MCF 10A (cell line): ENCODE results near the gene FCHSD2. TPM values are rescaled to one million over a fixed set of nuclear protein-coding genes. Genes with fewer than 3 reads are reported as not detected.
"Not testable (repeated sequence)": the region's sequence is repeated elsewhere in the genome, so short reads cannot be mapped to it uniquely, and the experiment has no call there.

Source experiments
- BruUV-seq: library from RNA; stranded (reverse); fragments of 400-500 nt; replicated peaks from 2 replicates; lab custom pipeline; 2021; lab: Mats Ljungman, UMichigan
- CTCF ChIA-PET: fragments of 300-600 bp; sonication (Branson Sonifier 250); formaldehyde crosslinking; extraction: SDS; loops from one replicate; lab custom pipeline; 2021; ENCODE audit warnings: antibody characterized with exemption, inconsistent platforms; lab: Yijun Ruan, JAX
- POLR2A ChIA-PET: fragments of 300-600, 350-650 bp; sonication (Branson Sonifier 250); formaldehyde crosslinking; extraction: SDS; loops from one replicate; lab custom pipeline; 2020; ENCODE audit warnings: antibody characterized with exemption, inconsistent platforms; lab: Yijun Ruan, JAX
- DNase-seq: peaks from one replicate; pipeline ENCODE4 v3.0.0-alpha.2; 2018; ENCODE audit not compliant: unreplicated experiment
- H3K27ac Mint-ChIP-seq: one replicate; pipeline ENCODE4 v1.8.0; 2022; ENCODE audit warnings: mild to moderate bottlenecking, low read depth, mixed read lengths; ENCODE audit not compliant: unreplicated experiment
- H3K27me3 Mint-ChIP-seq: one replicate; pipeline ENCODE4 v1.8.0; 2022; ENCODE audit warnings: mixed read lengths; ENCODE audit not compliant: insufficient read depth, unreplicated experiment
- H3K36me3 Mint-ChIP-seq: one replicate; pipeline ENCODE4 v1.8.0; 2022; ENCODE audit warnings: mild to moderate bottlenecking, moderate library complexity, mixed read lengths; ENCODE audit not compliant: insufficient read depth, unreplicated experiment
- H3K4me1 Mint-ChIP-seq: one replicate; pipeline ENCODE4 v1.8.0; 2022; ENCODE audit warnings: mixed read lengths; ENCODE audit not compliant: insufficient read depth, unreplicated experiment
- H3K4me3 Mint-ChIP-seq: one replicate; pipeline ENCODE4 v1.8.0; 2022; ENCODE audit warnings: mild to moderate bottlenecking, moderate library complexity, mixed read lengths; ENCODE audit not compliant: unreplicated experiment
- H3K9me3 Mint-ChIP-seq: one replicate; pipeline ENCODE4 v1.8.0; 2022; ENCODE audit warnings: mixed read lengths; ENCODE audit not compliant: unreplicated experiment
- CTCF ChIP-seq: fragments of 200-600 bp; IDR thresholded peaks from one replicate; pipeline ENCODE4 v1.8.0; 2022; ENCODE audit warnings: antibody characterized with exemption, mild to moderate bottlenecking; ENCODE audit not compliant: unreplicated experiment
- intact Hi-C: fragments of 100-400 bp; cut with micrococcal nuclease; formaldehyde crosslinking; loops from 2 replicates; pipeline ENCODE4 v1.14.1; 2022
- total RNA-seq: library from RNA; stranded (reverse); gene quantifications from 2 replicates; pipeline ENCODE4 v1.2.3, GENCODE V29; 2022

Gene FCHSD2
- total RNA-seq, 1 experiment from 2014 or later: 12.8 TPM

DNA sequence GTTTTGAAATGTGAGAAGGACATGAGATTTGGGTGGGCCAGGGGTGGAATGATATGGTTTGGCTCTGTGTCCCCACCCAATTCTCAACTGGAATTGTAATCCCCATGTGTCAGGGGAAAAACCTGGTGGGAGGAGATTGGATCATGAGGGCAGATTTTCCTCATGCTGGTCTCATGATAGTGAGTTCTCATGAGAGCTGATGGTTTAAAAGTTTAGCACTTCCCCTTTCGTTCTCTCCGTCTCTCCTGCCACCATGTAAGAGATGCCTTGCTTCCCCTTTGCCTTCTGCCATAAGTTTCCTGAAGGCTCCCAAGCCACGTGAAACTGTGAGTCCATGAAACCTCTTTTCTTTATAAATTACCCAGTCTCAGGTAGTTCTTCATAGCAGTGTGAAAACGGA is 113.5 kb downstream of the FCHSD2 start:
- ChIA-PET POLR2A (no interaction called here), CTCF (interaction anchor here (0.6 kb wide), 1 partner anchor 34 kb away, joined by 3 read pairs; no protein-coding TSS in a partner anchor)
- intact Hi-C loops: no loop called here
- no peaks in the 10 kb centered on the region for H3K36me3 Mint-ChIP-seq
- no peaks in the 10 kb centered on the region for H3K27me3 Mint-ChIP-seq
- no peak overlapping the region for H3K27ac Mint-ChIP-seq
- no peaks in the 10 kb centered on the region for H3K4me1 Mint-ChIP-seq
- TF ChIP-seq CTCF: no peak
- H3K9me3 Mint-ChIP-seq: peaks cover 23% of the 10 kb centered on the region
- DNase-seq: no peak
- H3K4me3 Mint-ChIP-seq: no peak overlapping the region
- BruUV-seq: no TSS peak

- H3K27ac Mint-ChIP-seq, CTCF ChIA-PET, H3K27me3 Mint-ChIP-seq, H3K4me3 Mint-ChIP-seq, H3K4me1 Mint-ChIP-seq, intact Hi-C loops, BruUV-seq, H3K36me3 Mint-ChIP-seq, DNase-seq: not testable (repeated sequence)
- H3K9me3 Mint-ChIP-seq: peaks cover 23% of the 10 kb centered on the region
- POLR2A ChIA-PET: interaction anchor here (0.5 kb wide), 1 partner anchor 43 kb away, joined by 3 read pairs; no protein-coding TSS in a partner anchor
Observed at GRCh38 chr11:73027840-73028239, 114.3 kb downstream of the FCHSD2 start.

- peaks cover 23% of the 10 kb centered on the region for H3K9me3 Mint-ChIP-seq
- no peak for DNase-seq
Observed at GRCh38 chr11:73024639-73025038, 117.5 kb downstream of the FCHSD2 start.

DNA sequence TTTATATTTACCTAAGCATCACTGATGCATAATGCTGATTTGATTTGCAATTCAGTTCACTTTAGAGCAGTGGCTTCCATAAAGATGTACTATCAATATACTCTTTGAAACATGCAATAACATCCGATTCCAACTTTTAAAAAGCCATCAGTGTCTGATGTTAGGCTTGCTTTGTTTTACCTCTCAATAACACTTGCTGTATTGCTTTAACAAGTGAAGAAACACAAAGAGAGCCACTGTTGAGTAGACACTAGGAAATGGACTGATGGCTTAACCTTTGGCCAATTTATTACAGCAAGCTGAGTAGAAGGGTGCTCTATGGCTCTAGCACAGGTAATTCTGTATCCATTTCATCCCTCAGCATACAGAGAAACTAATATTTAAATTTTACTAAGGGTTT is 122.1 kb downstream of the FCHSD2 start:
- TF ChIP-seq CTCF: no peak
- no peak overlapping the region for H3K4me3 Mint-ChIP-seq
- no peaks in the 10 kb centered on the region for H3K27me3 Mint-ChIP-seq
- CTCF ChIA-PET: no interaction called here
- peaks cover 14% of the 10 kb centered on the region for H3K9me3 Mint-ChIP-seq
- DNase-seq: no peak
- BruUV-seq: no TSS peak
- no peaks in the 10 kb centered on the region for H3K36me3 Mint-ChIP-seq
- H3K27ac Mint-ChIP-seq: no peak overlapping the region
- POLR2A ChIA-PET: no interaction called here
- no peaks in the 10 kb centered on the region for H3K4me1 Mint-ChIP-seq
- intact Hi-C loops: no loop called here

More at GRCh38 chr11:73024639-73025038, 117.5 kb downstream of the FCHSD2 start:
- Mint-ChIP-seq H3K4me3 (no peak overlapping the region), H3K36me3 (no peaks in the 10 kb centered on the region), H3K27me3 (no peaks in the 10 kb centered on the region), H3K4me1 (no peaks in the 10 kb centered on the region), H3K27ac (no peak overlapping the region)
- CTCF ChIA-PET: interaction anchor here (0.8 kb wide), 1 partner anchor 313 kb away, joined by 4 read pairs; no protein-coding TSS in a partner anchor
- intact Hi-C loops: no loop called here
- TF ChIP-seq CTCF: no peak
- POLR2A ChIA-PET: interaction anchor here (0.7 to 1.3 kb wide), 2 partner anchors 12 to 354 kb away, joined by 3 read pairs; no protein-coding TSS in a partner anchor
- BruUV-seq: no TSS peak
